WTC11 (cell line): ENCODE data around the gene RAB4A. TPM values are rescaled to one million over a fixed set of nuclear protein-coding genes. Genes with fewer than 3 reads are reported as not detected.

ENCODE experiments used
- ATAC-seq: fragments of 200-7000 bp; cut with Tn5 transposase; 2 replicates; pipeline ENCODE4 v1.10.0; 2021; ENCODE audit warnings: mild to moderate bottlenecking, moderate library complexity
- CTCF ChIA-PET: fragments of 300-600 bp; sonication (Branson Sonifier 250); formaldehyde crosslinking; loops from one replicate; lab custom pipeline; 2021; ENCODE audit warnings: antibody characterized with exemption; lab: Charles Lee
- POLR2A ChIA-PET: fragments of 350-600 bp; sonication (Branson Sonifier 250); formaldehyde crosslinking; loops from one replicate; lab custom pipeline; 2021; ENCODE audit warnings: antibody characterized with exemption; lab: Charles Lee
- DNase-seq: peaks from one replicate; pipeline ENCODE4 v3.0.0; 2021; ENCODE audit warnings: low spot score
- H3K27ac Mint-ChIP-seq: 2 replicates; pipeline ENCODE4 v1.8.0; 2021; ENCODE audit warnings: mixed read lengths
- H3K27me3 Mint-ChIP-seq: 2 replicates; pipeline ENCODE4 v1.8.0; 2021; ENCODE audit warnings: low read depth, mild to moderate bottlenecking, moderate library complexity, mixed read lengths
- H3K36me3 Mint-ChIP-seq: 2 replicates; pipeline ENCODE4 v1.8.0; 2021; ENCODE audit warnings: mixed read lengths
- H3K4me1 Mint-ChIP-seq: 2 replicates; pipeline ENCODE4 v1.8.0; 2022; ENCODE audit warnings: mixed read lengths
- H3K4me3 Mint-ChIP-seq: 2 replicates; pipeline ENCODE4 v1.8.0; 2021; ENCODE audit warnings: mild to moderate bottlenecking, moderate library complexity, mixed read lengths
- H3K9me3 Mint-ChIP-seq: 2 replicates; pipeline ENCODE4 v1.8.0; 2021; ENCODE audit warnings: mixed read lengths
- AFF4 ChIP-seq: sonication (generic); formaldehyde crosslinking; IDR thresholded peaks from 2 replicates; pipeline ENCODE4 v1.8.1; 2023; ENCODE audit warnings: mild to moderate bottlenecking, missing genetic modification reagents, borderline replicate concordance
- CBFB ChIP-seq: sonication (generic); formaldehyde crosslinking; IDR thresholded peaks from 2 replicates; pipeline ENCODE4 v1.8.1; 2022; ENCODE audit warnings: mild to moderate bottlenecking, low read depth, missing genetic modification reagents
- CREM ChIP-seq: sonication (generic); formaldehyde crosslinking; IDR thresholded peaks from 2 replicates; pipeline ENCODE4 v1.8.1; 2022; ENCODE audit warnings: mild to moderate bottlenecking, missing genetic modification reagents, moderate library complexity
- HMGA2 ChIP-seq: fragments of 250-450 bp; sonication (Bioruptor Pico); IDR thresholded peaks from 2 replicates; pipeline ENCODE4 v1.4.0; 2021; ENCODE audit warnings: mild to moderate bottlenecking, moderate library complexity
- KAT7 ChIP-seq: sonication (generic); formaldehyde crosslinking; IDR thresholded peaks from 2 replicates; pipeline ENCODE4 v1.8.1; 2023; ENCODE audit warnings: missing genetic modification reagents, mild to moderate bottlenecking, borderline replicate concordance
- MXD4 ChIP-seq: fragments of 250-450 bp; sonication (Bioruptor Pico); IDR thresholded peaks from 2 replicates; pipeline ENCODE4 v1.8.0; 2021; ENCODE audit warnings: mild to moderate bottlenecking, moderate library complexity, borderline replicate concordance
- MYBL2 ChIP-seq: sonication (generic); formaldehyde crosslinking; IDR thresholded peaks from 2 replicates; pipeline ENCODE4 v1.8.1; 2023; ENCODE audit warnings: mild to moderate bottlenecking, moderate library complexity, missing genetic modification reagents
- OVOL2 ChIP-seq: fragments of 250-450 bp; sonication (Bioruptor Pico); IDR thresholded peaks from 2 replicates; pipeline ENCODE4 v1.9.0; 2021; ENCODE audit warnings: mild to moderate bottlenecking, borderline replicate concordance
- SP1 ChIP-seq: sonication (generic); formaldehyde crosslinking; conservative IDR thresholded peaks from 2 replicates; pipeline ENCODE4 v1.8.1; 2022; ENCODE audit warnings: missing genetic modification reagents
- TEAD1 ChIP-seq: sonication (generic); formaldehyde crosslinking; IDR thresholded peaks from 2 replicates; pipeline ENCODE4 v1.8.0; 2022; ENCODE audit warnings: mild to moderate bottlenecking, missing genetic modification reagents
- USF2 ChIP-seq: sonication (generic); formaldehyde crosslinking; IDR thresholded peaks from 2 replicates; pipeline ENCODE4 v1.8.1; 2023; ENCODE audit warnings: mild to moderate bottlenecking, missing genetic modification reagents, moderate library complexity
- ZNF138 ChIP-seq: sonication (generic); formaldehyde crosslinking; conservative IDR thresholded peaks from 2 replicates; pipeline ENCODE4 v1.8.1; 2022; ENCODE audit warnings: mild to moderate bottlenecking, moderate library complexity, missing genetic modification reagents
- ZNF219 ChIP-seq: sonication (generic); formaldehyde crosslinking; IDR thresholded peaks from 2 replicates; pipeline ENCODE4 v1.8.0; 2023; ENCODE audit warnings: missing genetic modification reagents, mild to moderate bottlenecking, borderline replicate concordance
- ZNF263 ChIP-seq: sonication (generic); formaldehyde crosslinking; IDR thresholded peaks from 2 replicates; pipeline ENCODE4 v1.8.1; 2022; ENCODE audit warnings: low read depth, mild to moderate bottlenecking, moderate library complexity, missing genetic modification reagents
- ZNF396 ChIP-seq: fragments of 250-450 bp; sonication (Bioruptor Pico); IDR thresholded peaks from 2 replicates; pipeline ENCODE4 v1.8.0; 2021; ENCODE audit warnings: mild to moderate bottlenecking, moderate library complexity, borderline replicate concordance
- total RNA-seq: library from RNA; stranded (reverse); gene quantifications from 3 replicates; pipeline ENCODE4 v1.2.3, GENCODE V29; 2021
- TF ChIP-seq, protein P1 (sequence below): sonication (generic); formaldehyde crosslinking; IDR thresholded peaks from 2 replicates; pipeline ENCODE4 v1.8.1; 2022; ENCODE audit warnings: mild to moderate bottlenecking, moderate library complexity, missing genetic modification reagents
- TF ChIP-seq, protein P2 (sequence below): sonication (generic); formaldehyde crosslinking; IDR thresholded peaks from 2 replicates; pipeline ENCODE4 v1.8.1; 2022; ENCODE audit warnings: missing genetic modification reagents, borderline replicate concordance

The RAB4A gene
- total RNA-seq, 1 experiment from 2014 or later = 67.9 TPM

DNA sequence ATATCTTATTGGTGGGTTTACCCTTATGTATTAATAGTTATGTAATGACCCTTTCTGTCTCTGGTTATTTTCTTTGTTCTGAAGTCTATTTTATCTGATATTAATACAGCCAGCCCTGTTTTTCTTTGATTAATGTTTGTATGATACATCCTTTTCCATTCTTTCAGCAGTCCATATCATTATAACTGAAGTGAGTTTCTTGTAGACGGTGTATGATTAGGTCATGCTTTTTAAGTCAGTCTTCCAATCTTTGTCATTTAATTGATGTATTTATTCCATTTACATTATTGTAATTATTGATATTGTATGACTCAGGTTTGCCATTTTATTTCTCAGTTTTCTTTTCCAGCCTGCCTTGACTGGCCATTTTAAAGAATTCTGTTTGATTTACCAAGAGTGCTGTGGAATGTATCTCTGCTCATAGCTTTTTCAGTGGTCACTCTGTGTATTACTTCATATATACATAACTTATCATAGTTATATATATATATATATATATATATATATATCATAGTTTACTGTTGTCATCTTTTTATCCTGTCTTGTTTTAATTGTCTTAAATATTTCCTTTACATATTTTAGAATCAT, 10.5 kb downstream of the RAB4A start:
- POLR2A ChIA-PET = interaction anchor here (0.5 kb wide), 1 partner anchor 501 kb away, joined by 3 read pairs; no protein-coding TSS in a partner anchor
- Mint-ChIP-seq H3K27me3 (no peaks in the 10 kb centered on the region), H3K4me3 (no peak overlapping the region), H3K27ac (no peak overlapping the region), H3K4me1 (peaks cover 20% of the 10 kb centered on the region), H3K9me3 (no peaks in the 10 kb centered on the region), H3K36me3 (no peaks in the 10 kb centered on the region)
- TF ChIP-seq CREM (CRISPR knock-in tag) = no peak
- no peak for TF ChIP-seq MXD4 (CRISPR knock-in tag)
- no peak for TF ChIP-seq CBFB (CRISPR knock-in tag)
- TF ChIP-seq ZNF219 = no peak
- no peak for TF ChIP-seq HMGA2
- TF ChIP-seq TEAD1 (CRISPR knock-in tag) = no peak
- CTCF ChIA-PET = interaction anchor here (1.8 kb wide), 1 partner anchor 23 kb away, joined by 4 read pairs; no protein-coding TSS in a partner anchor
- DNase-seq = no peak
- no peak for ATAC-seq

GRCh38 chr1:229282295-229282823, 11.4 kb downstream of the RAB4A start:
- Mint-ChIP-seq H3K9me3 (no peaks in the 10 kb centered on the region), H3K36me3 (no peaks in the 10 kb centered on the region), H3K27ac (no peak overlapping the region), H3K27me3 (no peaks in the 10 kb centered on the region), H3K4me3 (no peak overlapping the region)
- POLR2A ChIA-PET = no interaction called here
- DNase-seq = no peak
- CTCF ChIA-PET = no interaction called here
- TF ChIP-seq, protein P1, sequence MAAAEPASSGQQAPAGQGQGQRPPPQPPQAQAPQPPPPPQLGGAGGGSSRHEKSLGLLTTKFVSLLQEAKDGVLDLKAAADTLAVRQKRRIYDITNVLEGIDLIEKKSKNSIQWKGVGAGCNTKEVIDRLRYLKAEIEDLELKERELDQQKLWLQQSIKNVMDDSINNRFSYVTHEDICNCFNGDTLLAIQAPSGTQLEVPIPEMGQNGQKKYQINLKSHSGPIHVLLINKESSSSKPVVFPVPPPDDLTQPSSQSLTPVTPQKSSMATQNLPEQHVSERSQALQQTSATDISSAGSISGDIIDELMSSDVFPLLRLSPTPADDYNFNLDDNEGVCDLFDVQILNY = no peak
- TF ChIP-seq ZNF138 (CRISPR knock-in tag) (no peak), SP1 (no peak), OVOL2 (CRISPR knock-in tag) (no peak), CBFB (CRISPR knock-in tag) (no peak), KAT7 (CRISPR knock-in tag) (no peak), ZNF396 (CRISPR knock-in tag) (no peak), USF2 (CRISPR knock-in tag) (no peak), AFF4 (CRISPR knock-in tag) (no peak), ZNF263 (CRISPR knock-in tag) (no peak), MYBL2 (CRISPR knock-in tag) (no peak)
- TF ChIP-seq, protein P2, sequence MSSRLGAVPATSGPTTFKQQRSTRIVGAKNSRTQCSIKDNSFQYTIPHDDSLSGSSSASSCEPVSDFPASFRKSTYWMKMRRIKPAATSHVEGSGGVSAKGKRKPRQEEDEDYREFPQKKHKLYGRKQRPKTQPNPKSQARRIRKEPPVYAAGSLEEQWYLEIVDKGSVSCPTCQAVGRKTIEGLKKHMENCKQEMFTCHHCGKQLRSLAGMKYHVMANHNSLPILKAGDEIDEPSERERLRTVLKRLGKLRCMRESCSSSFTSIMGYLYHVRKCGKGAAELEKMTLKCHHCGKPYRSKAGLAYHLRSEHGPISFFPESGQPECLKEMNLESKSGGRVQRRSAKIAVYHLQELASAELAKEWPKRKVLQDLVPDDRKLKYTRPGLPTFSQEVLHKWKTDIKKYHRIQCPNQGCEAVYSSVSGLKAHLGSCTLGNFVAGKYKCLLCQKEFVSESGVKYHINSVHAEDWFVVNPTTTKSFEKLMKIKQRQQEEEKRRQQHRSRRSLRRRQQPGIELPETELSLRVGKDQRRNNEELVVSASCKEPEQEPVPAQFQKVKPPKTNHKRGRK (CRISPR knock-in tag) = no peak
- TF ChIP-seq, all 79 proteins: peak for 0
- H3K4me1 Mint-ChIP-seq = peaks cover 24% of the 10 kb centered on the region
- no peak for ATAC-seq
